H9 (cell line): Measurements from ENCODE around the gene SCIN. TPM values are rescaled to one million over a fixed set of nuclear protein-coding genes. Genes with fewer than 3 reads are reported as not detected.

ENCODE experiments used
- DNase-seq: peaks from one replicate; pipeline ENCODE4 v3.0.0-alpha.2; 2017
- H2AFZ ChIP-seq: one replicate; pipeline ENCODE4 v1.6.1; 2013; ENCODE audit warnings: mild to moderate bottlenecking, low read length, control low read depth, moderate library complexity
- H2AK5ac ChIP-seq: 2 replicates; pipeline ENCODE4 v1.6.1; 2013; ENCODE audit warnings: low read length, control low read depth, mixed read lengths; ENCODE audit not compliant: insufficient read length
- H2BK120ac ChIP-seq: one replicate; pipeline ENCODE4 v1.6.1; 2013; ENCODE audit warnings: low read depth, mild to moderate bottlenecking, low read length, control low read depth, inconsistent platforms; ENCODE audit not compliant: poor library complexity, severe bottlenecking
- H2BK12ac ChIP-seq: 2 replicates; pipeline ENCODE4 v1.6.1; 2013; ENCODE audit warnings: low read length, control low read depth, mixed read lengths, low read depth; ENCODE audit not compliant: insufficient read length
- H2BK15ac ChIP-seq: 2 replicates; pipeline ENCODE4 v1.6.1; 2013; ENCODE audit warnings: low read depth, low read length, control low read depth
- H2BK20ac ChIP-seq: one replicate; pipeline ENCODE4 v1.6.1; 2013; ENCODE audit warnings: low read depth, mild to moderate bottlenecking, low read length, control low read depth, inconsistent platforms; ENCODE audit not compliant: poor library complexity, severe bottlenecking
- H2BK5ac ChIP-seq: 2 replicates; pipeline ENCODE4 v1.6.1; 2013; ENCODE audit warnings: low read length, control low read depth, mixed read lengths; ENCODE audit not compliant: insufficient read length
- H3K14ac ChIP-seq: 2 replicates; pipeline ENCODE4 v1.6.1; 2013; ENCODE audit warnings: low read length, control low read depth; ENCODE audit not compliant: insufficient read depth
- H3K18ac ChIP-seq: 2 replicates; pipeline ENCODE4 v1.6.1; 2013; ENCODE audit warnings: low read depth, mild to moderate bottlenecking, mixed read lengths, low read length, control low read depth; ENCODE audit not compliant: insufficient read length
- H3K23ac ChIP-seq: 2 replicates; pipeline ENCODE4 v1.6.1; 2013; ENCODE audit warnings: low read length, control low read depth, mixed read lengths, low read depth; ENCODE audit not compliant: insufficient read length
- H3K23me2 ChIP-seq: 2 replicates; pipeline ENCODE4 v1.6.1; 2013; ENCODE audit warnings: low read depth, mild to moderate bottlenecking, mixed read lengths, low read length, control low read depth; ENCODE audit not compliant: insufficient read length, poor library complexity, severe bottlenecking
- H3K27ac ChIP-seq: 2 replicates; pipeline ENCODE4 v1.5.1; 2013; ENCODE audit warnings: low read length, control low read depth, mixed read lengths, low read depth; ENCODE audit not compliant: insufficient read length
- H3K27me3 ChIP-seq: 2 replicates; pipeline ENCODE4 v1.6.1; 2013; ENCODE audit warnings: low read length, control low read depth, inconsistent platforms; ENCODE audit not compliant: insufficient read depth
- H3K4ac ChIP-seq: 2 replicates; pipeline ENCODE4 v1.6.1; 2013; ENCODE audit warnings: low read depth, mild to moderate bottlenecking, control low read depth, inconsistent platforms, low read length, moderate library complexity
- H3K4me1 ChIP-seq: 2 replicates; pipeline ENCODE4 v1.6.1; 2013; ENCODE audit warnings: low read length, control low read depth, inconsistent platforms; ENCODE audit not compliant: insufficient read depth
- H3K4me2 ChIP-seq: 2 replicates; pipeline ENCODE4 v1.6.1; 2013; ENCODE audit warnings: low read length, control low read depth, mixed read lengths; ENCODE audit not compliant: insufficient read length, insufficient read depth
- H3K56ac ChIP-seq: 2 replicates; pipeline ENCODE4 v1.6.1; 2013; ENCODE audit warnings: low read depth, mild to moderate bottlenecking, mixed read lengths, low read length, control low read depth; ENCODE audit not compliant: insufficient read length
- H3K79me1 ChIP-seq: 2 replicates; pipeline ENCODE4 v1.6.1; 2013; ENCODE audit warnings: low read depth, mild to moderate bottlenecking, moderate library complexity, low read length, control low read depth, inconsistent platforms; ENCODE audit not compliant: insufficient read depth, poor library complexity, severe bottlenecking
- H3K79me2 ChIP-seq: 2 replicates; pipeline ENCODE4 v1.6.1; 2013; ENCODE audit warnings: low read length, control low read depth, inconsistent platforms; ENCODE audit not compliant: insufficient read depth
- H3K9ac ChIP-seq: 2 replicates; pipeline ENCODE4 v1.6.1; 2013; ENCODE audit warnings: low read length, control low read depth, mixed read lengths; ENCODE audit not compliant: insufficient read length; ENCODE audit errors: extremely low read depth
- H3K9me3 ChIP-seq: one replicate; pipeline ENCODE4 v1.6.1; 2013; ENCODE audit warnings: low read depth, low read length, inconsistent platforms; ENCODE audit not compliant: control insufficient read depth
- H3T11ph ChIP-seq: one replicate; pipeline ENCODE4 v1.6.1; 2013; ENCODE audit warnings: mild to moderate bottlenecking, low read length, control low read depth, inconsistent platforms
- H4K20me1 ChIP-seq: one replicate; pipeline ENCODE4 v1.6.1; 2013; ENCODE audit not compliant: control insufficient read depth, insufficient read length, insufficient read depth
- H4K5ac ChIP-seq: 2 replicates; pipeline ENCODE4 v1.6.1; 2013; ENCODE audit warnings: low read depth, mild to moderate bottlenecking, mixed read lengths, low read length, control low read depth; ENCODE audit not compliant: insufficient read length
- H4K8ac ChIP-seq: replicated peaks from 2 replicates; pipeline ENCODE4 v1.6.1; 2013; ENCODE audit warnings: low read length, control low read depth, mixed read lengths, low read depth; ENCODE audit not compliant: insufficient read length
- H4K91ac ChIP-seq: 2 replicates; pipeline ENCODE4 v1.6.1; 2013; ENCODE audit warnings: low read depth, mild to moderate bottlenecking, moderate library complexity, mixed read lengths, low read length, control low read depth; ENCODE audit not compliant: insufficient read length
- H3K27ac Mint-ChIP-seq, 3 experiments: 2 replicates in 2 of 3; 3 replicates in 1 of 3; pipeline ENCODE4 v1.8.0; 2020 to 2021; ENCODE audit warnings: mixed read lengths in 3 of 3, mild to moderate bottlenecking in 1 of 3, moderate library complexity in 1 of 3
- H3K27me3 Mint-ChIP-seq: 2 replicates; pipeline ENCODE4 v1.8.0; 2021; ENCODE audit warnings: low read depth, mild to moderate bottlenecking, moderate library complexity, mixed read lengths
- H3K36me3 Mint-ChIP-seq, 3 experiments: 2 replicates in 2 of 3; 3 replicates in 1 of 3; pipeline ENCODE4 v1.8.0; 2020 to 2021; ENCODE audit warnings: low read depth in 3 of 3, mixed read lengths in 3 of 3; ENCODE audit not compliant: insufficient read depth in 1 of 3
- H3K4me1 Mint-ChIP-seq, 2 experiments: 2 replicates each; pipeline ENCODE4 v1.8.0; 2020; ENCODE audit warnings: mixed read lengths in 2 of 2
- H3K4me3 Mint-ChIP-seq, 2 experiments: 2 replicates in 1 of 2; 3 replicates in 1 of 2; pipeline ENCODE4 v1.8.0; 2020 to 2021; ENCODE audit warnings: mild to moderate bottlenecking in 2 of 2, mixed read lengths in 2 of 2, moderate library complexity in 1 of 2
- H3K9me3 Mint-ChIP-seq, 2 experiments: 2 replicates in 1 of 2; 3 replicates in 1 of 2; pipeline ENCODE4 v1.8.0; 2020; ENCODE audit warnings: mild to moderate bottlenecking in 2 of 2, mixed read lengths in 2 of 2, moderate library complexity in 1 of 2
- whole genome bisulfite sequencing: extraction: QIAGEN DNeasy Blood & Tissue Kit; methylation state at CpG from one replicate; pipeline ENCODE4 v1.1.7; 2013; ENCODE audit warnings: missing lambda C conversion rate, low lambda C conversion rate, mixed read lengths; ENCODE audit not compliant: insufficient read length; ENCODE audit errors: extremely low coverage; 5-methylcytosine and 5-hydroxymethylcytosine counted together
- total RNA-seq: library from RNA; stranded (reverse); gene quantifications from 2 replicates; pipeline ENCODE4 v1.2.1, GENCODE V29; 2021
- TF ChIP-seq, protein P1 (sequence below): fragments of 200-600 bp; sonication (generic); conservative IDR thresholded peaks from 3 replicates; pipeline ENCODE4 v1.8.0; 2021; ENCODE audit warnings: antibody characterized with exemption, mild to moderate bottlenecking

Gene SCIN
- total RNA-seq, 1 experiment from 2014 or later, result 0.44 TPM

DNA sequence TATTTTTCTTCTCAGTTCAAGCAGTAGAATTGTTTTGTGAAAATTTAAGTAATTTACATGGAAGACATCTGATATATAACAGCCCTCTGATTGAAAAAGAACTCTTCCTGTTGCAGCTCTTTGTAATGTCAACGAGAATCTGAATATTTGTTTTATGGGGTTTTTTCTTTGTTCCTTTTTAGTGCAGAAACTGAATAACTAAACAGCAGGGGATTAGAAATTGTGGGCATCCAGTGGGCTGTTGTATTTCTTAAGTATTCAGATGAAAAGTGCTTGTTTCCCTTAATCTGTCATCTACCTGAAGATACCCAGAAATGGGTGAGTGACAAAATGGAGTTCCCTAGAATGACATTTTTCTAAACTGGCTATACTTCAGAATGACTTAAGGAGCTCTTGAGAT, 124.3 kb downstream of the SCIN start:
- H3K4me1 ChIP-seq, result no peaks in the 10 kb centered on the region; the same call in 1 of the 2 replicates
- no peaks in the 10 kb centered on the region; a peak in 2 of 5 replicates for H3K9me3 Mint-ChIP-seq
- no peak overlapping the region for H3K9ac ChIP-seq
- no peak overlapping the region for H3T11ph ChIP-seq
- peaks cover under 1 to 9% (median 3%) of the 10 kb centered on the region in 3 experiments; a peak in 5 of 7 replicates for H3K36me3 Mint-ChIP-seq
- H3K4me1 Mint-ChIP-seq, result peaks cover 14 to 24% of the 10 kb centered on the region in 2 experiments
- no peak overlapping the region for H4K8ac ChIP-seq
- no peak overlapping the region for H4K91ac ChIP-seq
- no peak overlapping the region for H3K14ac ChIP-seq
- H3K27me3 Mint-ChIP-seq, result no peaks in the 10 kb centered on the region
- WGBS, result no CpG with 5 or more reads among the region's 1 CpG
- H2AK5ac ChIP-seq, result no peak overlapping the region
- H3K4me3 Mint-ChIP-seq, result no peak overlapping the region
- H3K23ac ChIP-seq, result no peak overlapping the region
- no peak overlapping the region for H3K27ac ChIP-seq
- no peaks in the 10 kb centered on the region for H3K23me2 ChIP-seq
- TF ChIP-seq, protein P1, sequence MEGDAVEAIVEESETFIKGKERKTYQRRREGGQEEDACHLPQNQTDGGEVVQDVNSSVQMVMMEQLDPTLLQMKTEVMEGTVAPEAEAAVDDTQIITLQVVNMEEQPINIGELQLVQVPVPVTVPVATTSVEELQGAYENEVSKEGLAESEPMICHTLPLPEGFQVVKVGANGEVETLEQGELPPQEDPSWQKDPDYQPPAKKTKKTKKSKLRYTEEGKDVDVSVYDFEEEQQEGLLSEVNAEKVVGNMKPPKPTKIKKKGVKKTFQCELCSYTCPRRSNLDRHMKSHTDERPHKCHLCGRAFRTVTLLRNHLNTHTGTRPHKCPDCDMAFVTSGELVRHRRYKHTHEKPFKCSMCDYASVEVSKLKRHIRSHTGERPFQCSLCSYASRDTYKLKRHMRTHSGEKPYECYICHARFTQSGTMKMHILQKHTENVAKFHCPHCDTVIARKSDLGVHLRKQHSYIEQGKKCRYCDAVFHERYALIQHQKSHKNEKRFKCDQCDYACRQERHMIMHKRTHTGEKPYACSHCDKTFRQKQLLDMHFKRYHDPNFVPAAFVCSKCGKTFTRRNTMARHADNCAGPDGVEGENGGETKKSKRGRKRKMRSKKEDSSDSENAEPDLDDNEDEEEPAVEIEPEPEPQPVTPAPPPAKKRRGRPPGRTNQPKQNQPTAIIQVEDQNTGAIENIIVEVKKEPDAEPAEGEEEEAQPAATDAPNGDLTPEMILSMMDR, result no peak
- no peak overlapping the region for H4K5ac ChIP-seq
- no peaks in the 10 kb centered on the region for H3K27me3 ChIP-seq
- H2BK12ac ChIP-seq, result no peak overlapping the region
- H3K56ac ChIP-seq, result no peak overlapping the region
- H2BK15ac ChIP-seq, result no peak overlapping the region
- peaks cover 8% of the 10 kb centered on the region; the same call in 1 of the 2 replicates for H3K79me2 ChIP-seq
- no peak overlapping the region for H2AFZ ChIP-seq
- H3K4me2 ChIP-seq, result no peak overlapping the region
- DNase-seq, result no peak
- H2BK120ac ChIP-seq, result no peak overlapping the region
- H2BK20ac ChIP-seq, result no peak overlapping the region
- H3K4ac ChIP-seq, result no peak overlapping the region
- H3K18ac ChIP-seq, result no peak overlapping the region
- no peaks in the 10 kb centered on the region for H3K79me1 ChIP-seq
- no peaks in the 10 kb centered on the region for H4K20me1 ChIP-seq
- no peak overlapping the region for H2BK5ac ChIP-seq
- H3K27ac Mint-ChIP-seq, result peak overlapping the region in 2 of 3 experiments; percentile 13 to 24; a peak in 3 of 7 replicates
- H3K9me3 ChIP-seq, result no peaks in the 10 kb centered on the region
